ENCODE data around the gene N4BP3. TPM values are rescaled to one million over a fixed set of nuclear protein-coding genes. Genes with fewer than 3 reads are reported as not detected.

N4BP3 gene
- total and polyA plus RNA-seq, 4 experiments from 2014 or later, result 0.30 to 2.0 (median 1.1) TPM

DNA sequence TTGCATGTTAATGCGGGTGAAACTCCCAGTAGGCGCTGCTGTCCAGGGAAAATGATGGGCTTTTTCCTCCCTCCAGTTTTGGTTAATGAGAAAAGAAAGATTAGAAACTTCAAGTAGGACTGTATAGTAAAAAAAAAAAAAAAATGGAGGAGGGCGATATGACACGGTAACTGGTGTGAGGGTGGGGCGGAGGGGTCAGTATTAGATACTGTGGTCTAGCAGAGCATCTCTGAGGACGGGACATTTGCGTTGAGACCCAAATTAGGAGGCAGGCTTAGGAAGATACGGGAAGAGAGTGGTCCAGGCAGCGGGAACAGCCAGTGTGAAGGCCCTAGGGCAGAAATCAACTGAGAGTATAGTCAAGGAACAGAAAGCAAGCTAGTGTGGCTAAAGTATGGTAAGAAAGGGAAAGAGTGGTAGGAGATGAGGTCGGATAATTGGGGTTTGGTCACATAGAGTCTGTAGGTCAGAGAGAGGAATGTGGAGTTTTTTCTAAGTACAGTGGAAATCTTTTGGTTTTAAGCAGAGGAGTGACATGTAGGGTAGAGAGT lies 18.2 kb downstream of the N4BP3 start:
- peaks cover 12% of the 10 kb centered on the region for H3K36me3 ChIP-seq (ENCODE audit: insufficient read depth, low read length)
- peaks cover 8% of the 10 kb centered on the region for H3K4me1 ChIP-seq (ENCODE audit: insufficient read depth, low read length)
- no peak for DNase-seq
- H3K27me3 ChIP-seq (ENCODE audit: insufficient read depth, low read length), result no peaks in the 10 kb centered on the region
- H3K9me3 ChIP-seq (ENCODE audit: control insufficient read depth in 1 of 2, low read length in 2 of 2), result no peaks in the 10 kb centered on the region
- Mint-ChIP-seq H3K4me1 (peaks cover 18 to 34% (median 25%) of the 10 kb centered on the region in 4 donors), H3K4me3 (peak overlapping the region; percentile 84 to 93 (median 90)), H3K27me3 (no peaks in the 10 kb centered on the region), H3K9me3 (no peaks in the 10 kb centered on the region), H3K36me3 (peaks cover under 1 to 18% of the 10 kb centered on the region in 2 donors), H3K27ac (peak overlapping the region; percentile 69 to 96 (median 92))
- peak overlapping the region; percentile 69 for H3K4me3 ChIP-seq (ENCODE audit: low read length in 2 of 2)
- ChIA-PET POLR2A (ENCODE audit: partially characterized antibody) (interaction anchor here (0.7 to 2.0 kb wide), 11 partner anchors 9 to 22 kb away, joined by 3 to 20 read pairs (median 4); partner anchors contain the start of gene NHP2), CTCF (ENCODE audit: partially characterized antibody) (interaction anchor here (1.1 to 3.2 kb wide), 3 partner anchors 10 to 56 kb away, joined by 3 to 12 read pairs (median 4); no protein-coding TSS in a partner anchor)
- peak overlapping the region; percentile 70 for H3K27ac ChIP-seq (ENCODE audit: low read depth, low read length)
- intact Hi-C loops (cut with micrococcal nuclease), result loop anchor here (1.0 kb wide), 1 partner anchor 22 kb away; the partner anchor contains the start of gene NHP2

- peaks cover 12% of the 10 kb centered on the region for H3K36me3 ChIP-seq (ENCODE audit: insufficient read depth, low read length)
- H3K4me3 ChIP-seq (ENCODE audit: low read length in 2 of 2), result no peak overlapping the region
- Mint-ChIP-seq H3K27ac (peak overlapping the region in 2 of 7 donors; percentile 49 to 74), H3K9me3 (no peaks in the 10 kb centered on the region), H3K27me3 (no peaks in the 10 kb centered on the region), H3K36me3 (peaks cover 14 to 35% of the 10 kb centered on the region in 2 donors), H3K4me3 (peak overlapping the region in 1 of 8 donors; percentile 36), H3K4me1 (peaks cover 17 to 27% (median 20%) of the 10 kb centered on the region in 4 donors)
- no peak overlapping the region for H3K27ac ChIP-seq (ENCODE audit: low read depth, low read length)
- ChIA-PET POLR2A (ENCODE audit: partially characterized antibody) (no interaction called here), CTCF (ENCODE audit: partially characterized antibody) (interaction anchor here (1.0 to 4.6 kb wide), 3 partner anchors 16 to 61 kb away, joined by 3 to 25 read pairs (median 5); no protein-coding TSS in a partner anchor)
- intact Hi-C loops (cut with micrococcal nuclease), result no loop called here
- no peaks in the 10 kb centered on the region for H3K9me3 ChIP-seq (ENCODE audit: control insufficient read depth in 1 of 2, low read length in 2 of 2)
- no peak for DNase-seq
- peaks cover under 1% of the 10 kb centered on the region for H3K4me1 ChIP-seq (ENCODE audit: insufficient read depth, low read length)
- no peaks in the 10 kb centered on the region for H3K27me3 ChIP-seq (ENCODE audit: insufficient read depth, low read length)
Observed at GRCh38 chr5:178136990-178137389, 23.7 kb downstream of the N4BP3 start.

DNA sequence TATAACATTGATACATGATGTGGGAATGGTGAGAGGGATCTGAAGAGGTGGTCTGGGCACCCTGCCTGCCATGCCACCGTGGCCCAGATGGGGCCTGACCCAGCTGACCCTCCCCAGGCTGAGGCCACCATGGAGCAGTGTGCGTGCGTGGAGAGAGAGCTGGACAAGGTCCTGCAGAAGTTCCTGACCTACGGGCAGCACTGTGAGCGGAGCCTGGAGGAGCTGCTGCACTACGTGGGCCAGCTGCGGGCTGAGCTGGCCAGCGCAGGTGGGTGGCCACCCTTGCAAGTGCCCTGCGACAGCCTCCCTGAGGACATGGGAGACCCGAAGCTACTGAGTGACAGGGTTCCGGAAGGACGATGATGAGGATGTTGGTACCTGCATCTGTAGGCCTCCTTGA lies 24.7 kb downstream of the N4BP3 start:
- Mint-ChIP-seq H3K9me3 (no peaks in the 10 kb centered on the region), H3K27me3 (no peaks in the 10 kb centered on the region), H3K4me3 (no peak overlapping the region), H3K4me1 (peaks cover 14 to 20% (median 17%) of the 10 kb centered on the region in 4 donors), H3K27ac (peak overlapping the region in 1 of 7 donors; percentile 41), H3K36me3 (peaks cover 16 to 42% of the 10 kb centered on the region in 2 donors)
- Histone ChIP-seq H3K27ac (ENCODE audit: low read depth, low read length) (no peak overlapping the region), H3K4me3 (ENCODE audit: low read length in 2 of 2) (no peak overlapping the region), H3K9me3 (ENCODE audit: control insufficient read depth in 1 of 2, low read length in 2 of 2) (no peaks in the 10 kb centered on the region), H3K4me1 (ENCODE audit: insufficient read depth, low read length) (no peaks in the 10 kb centered on the region), H3K27me3 (ENCODE audit: insufficient read depth, low read length) (no peaks in the 10 kb centered on the region), H3K36me3 (ENCODE audit: insufficient read depth, low read length) (peaks cover 19% of the 10 kb centered on the region)
- CTCF ChIA-PET (ENCODE audit: partially characterized antibody), result interaction anchor here (0.7 to 4.6 kb wide), 3 partner anchors 17 to 62 kb away, joined by 3 to 25 read pairs (median 3); no protein-coding TSS in a partner anchor
- intact Hi-C loops (cut with micrococcal nuclease), result no loop called here
- POLR2A ChIA-PET (ENCODE audit: partially characterized antibody), result no interaction called here
- no peak for DNase-seq

GRCh38 chr5:178141550-178141949 lies 28.2 kb downstream of the N4BP3 start:
- CTCF ChIA-PET (ENCODE audit: partially characterized antibody), result interaction anchor here (1.4 to 20.7 kb wide), 2 partner anchors 20 to 65 kb away, joined by 9 to 283 read pairs; no protein-coding TSS in a partner anchor
- H3K4me1 Mint-ChIP-seq, result peaks cover 0 to 8% (median 6%) of the 10 kb centered on the region in 4 donors
- Histone ChIP-seq H3K4me3 (ENCODE audit: low read length in 2 of 2) (no peak overlapping the region), H3K4me1 (ENCODE audit: insufficient read depth, low read length) (no peaks in the 10 kb centered on the region), H3K27me3 (ENCODE audit: insufficient read depth, low read length) (no peaks in the 10 kb centered on the region), H3K36me3 (ENCODE audit: insufficient read depth, low read length) (peaks cover 24% of the 10 kb centered on the region), H3K9me3 (ENCODE audit: control insufficient read depth in 1 of 2, low read length in 2 of 2) (no peaks in the 10 kb centered on the region), H3K27ac (ENCODE audit: low read depth, low read length) (no peak overlapping the region)
- intact Hi-C loops (cut with micrococcal nuclease), result no loop called here
- H3K4me3 Mint-ChIP-seq, result no peak overlapping the region
- peak overlapping the region in 2 of 7 donors; percentile 1 to 18 for H3K27ac Mint-ChIP-seq
- DNase-seq, result no peak
- H3K9me3 Mint-ChIP-seq, result no peaks in the 10 kb centered on the region
- POLR2A ChIA-PET (ENCODE audit: partially characterized antibody), result interaction anchor here (0.9 kb wide), 1 partner anchor 12 kb away, joined by 3 read pairs; the partner anchor contains the start of gene NHP2
- peaks cover 27 to 46% of the 10 kb centered on the region in 2 donors for H3K36me3 Mint-ChIP-seq
- H3K27me3 Mint-ChIP-seq, result no peaks in the 10 kb centered on the region

GRCh38 chr5:178142642-178143041 lies 29.3 kb downstream of the N4BP3 start:
- DNase-seq, result no peak
- CTCF ChIA-PET (ENCODE audit: partially characterized antibody), result interaction anchor here (0.5 to 20.7 kb wide), 5 partner anchors 15 to 178 kb away, joined by 3 to 283 read pairs (median 11); no protein-coding TSS in a partner anchor
- Mint-ChIP-seq H3K4me3 (no peak overlapping the region), H3K36me3 (peaks cover 34 to 54% of the 10 kb centered on the region in 2 donors), H3K4me1 (peaks cover 0 to 6% (median 0%) of the 10 kb centered on the region in 4 donors), H3K9me3 (no peaks in the 10 kb centered on the region), H3K27me3 (no peaks in the 10 kb centered on the region), H3K27ac (no peak overlapping the region)
- H3K4me3 ChIP-seq (ENCODE audit: low read length in 2 of 2), result no peak overlapping the region
- peaks cover 34% of the 10 kb centered on the region for H3K36me3 ChIP-seq (ENCODE audit: insufficient read depth, low read length)
- H3K4me1 ChIP-seq (ENCODE audit: insufficient read depth, low read length), result no peaks in the 10 kb centered on the region
- H3K27me3 ChIP-seq (ENCODE audit: insufficient read depth, low read length), result no peaks in the 10 kb centered on the region
- no peak overlapping the region for H3K27ac ChIP-seq (ENCODE audit: low read depth, low read length)
- POLR2A ChIA-PET (ENCODE audit: partially characterized antibody), result interaction anchor here (0.6 to 1.0 kb wide), 2 partner anchors 11 to 53 kb away, joined by 3 to 4 read pairs; partner anchors contain the start of gene NHP2
- intact Hi-C loops (cut with micrococcal nuclease), result no loop called here
- H3K9me3 ChIP-seq (ENCODE audit: control insufficient read depth in 1 of 2, low read length in 2 of 2), result no peaks in the 10 kb centered on the region

- peaks cover 0 to 6% (median 0%) of the 10 kb centered on the region in 4 donors for H3K4me1 Mint-ChIP-seq
- peaks cover 40% of the 10 kb centered on the region for H3K36me3 ChIP-seq (ENCODE audit: insufficient read depth, low read length)
- intact Hi-C loops (cut with micrococcal nuclease), result no loop called here
- DNase-seq, result no peak
- no peak overlapping the region for H3K27ac ChIP-seq (ENCODE audit: low read depth, low read length)
- no peak overlapping the region for H3K4me3 Mint-ChIP-seq
- no peaks in the 10 kb centered on the region for H3K27me3 ChIP-seq (ENCODE audit: insufficient read depth, low read length)
- POLR2A ChIA-PET (ENCODE audit: partially characterized antibody), result no interaction called here
- peaks cover 39 to 57% of the 10 kb centered on the region in 2 donors for H3K36me3 Mint-ChIP-seq
- H3K27ac Mint-ChIP-seq, result no peak overlapping the region
- CTCF ChIA-PET (ENCODE audit: partially characterized antibody), result interaction anchor here (0.5 to 20.7 kb wide), 6 partner anchors 10 to 178 kb away, joined by 3 to 283 read pairs (median 8); partner anchors contain the start of gene NHP2
- H3K27me3 Mint-ChIP-seq, result no peaks in the 10 kb centered on the region
- no peak overlapping the region for H3K4me3 ChIP-seq (ENCODE audit: low read length in 2 of 2)
- H3K4me1 ChIP-seq (ENCODE audit: insufficient read depth, low read length), result no peaks in the 10 kb centered on the region
- H3K9me3 ChIP-seq (ENCODE audit: control insufficient read depth in 1 of 2, low read length in 2 of 2), result no peaks in the 10 kb centered on the region
- no peaks in the 10 kb centered on the region for H3K9me3 Mint-ChIP-seq
Observed at GRCh38 chr5:178143246-178143645, 29.9 kb downstream of the N4BP3 start.

GRCh38 chr5:178143901-178144300 lies 30.6 kb downstream of the N4BP3 start:
- Histone ChIP-seq H3K27me3 (ENCODE audit: insufficient read depth, low read length) (no peaks in the 10 kb centered on the region), H3K36me3 (ENCODE audit: insufficient read depth, low read length) (peaks cover 47% of the 10 kb centered on the region), H3K27ac (ENCODE audit: low read depth, low read length) (no peak overlapping the region), H3K4me3 (ENCODE audit: low read length in 2 of 2) (no peak overlapping the region), H3K9me3 (ENCODE audit: control insufficient read depth in 1 of 2, low read length in 2 of 2) (no peaks in the 10 kb centered on the region), H3K4me1 (ENCODE audit: insufficient read depth, low read length) (no peaks in the 10 kb centered on the region)
- Mint-ChIP-seq H3K27ac (no peak overlapping the region), H3K4me1 (peaks cover 0 to 6% (median under 1%) of the 10 kb centered on the region in 4 donors), H3K36me3 (peaks cover 43 to 59% of the 10 kb centered on the region in 2 donors), H3K9me3 (no peaks in the 10 kb centered on the region), H3K27me3 (no peaks in the 10 kb centered on the region), H3K4me3 (no peak overlapping the region)
- ChIA-PET POLR2A (ENCODE audit: partially characterized antibody) (interaction anchor here (2.1 kb wide), 1 partner anchor 13 kb away, joined by 5 read pairs; the partner anchor contains the start of gene RMND5B), CTCF (ENCODE audit: partially characterized antibody) (interaction anchor here (1.5 to 20.7 kb wide), 7 partner anchors 9 to 67 kb away, joined by 4 to 283 read pairs (median 12); partner anchors contain the start of gene NHP2)
- intact Hi-C loops (cut with micrococcal nuclease), result no loop called here
- DNase-seq, result no peak
